HG03135 (cell line): ENCODE data around the gene AZI2.

Source experiments
- ATAC-seq: cut with Tn5 transposase; IDR thresholded peaks from one replicate; pipeline ENCODE4 v1.9.1; 2021; ENCODE audit warnings: mild to moderate bottlenecking, moderate library complexity; ENCODE audit not compliant: unreplicated experiment

AZI2 gene

GRCh38 chr3:28348629-28349468 is at the start of gene AZI2, which contains the start of gene ZCWPW2:
TSS of gene AZI2 (minus strand) at chr3:28348824. CDS start at chr3:28340617, 8,207 bp downstream.
TSS of gene ZCWPW2 (plus strand) at chr3:28348721. CDS start at chr3:28413069, 64,348 bp downstream.
- peak; percentile 89 for ATAC-seq

DNA sequence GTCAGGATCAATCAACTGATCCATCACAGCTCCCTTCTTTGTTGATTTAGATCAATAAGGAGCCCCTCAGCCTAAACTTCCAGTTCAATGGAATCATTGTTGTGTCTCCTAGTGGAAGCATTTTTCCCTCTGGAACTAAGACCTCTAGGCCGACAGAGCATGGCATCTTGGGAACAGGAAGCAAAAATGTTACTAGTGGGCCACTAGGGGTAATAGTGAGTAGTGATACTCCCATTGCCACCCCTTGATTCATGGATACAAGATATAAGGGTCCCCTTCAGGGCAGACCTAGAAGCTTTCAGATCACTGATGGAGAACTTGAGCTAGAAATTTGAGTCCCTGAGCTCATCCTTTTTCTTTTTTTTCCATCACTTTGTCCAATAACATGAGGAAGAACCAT is 40.4 kb upstream of the AZI2 start:
- ATAC-seq = no peak

DNA sequence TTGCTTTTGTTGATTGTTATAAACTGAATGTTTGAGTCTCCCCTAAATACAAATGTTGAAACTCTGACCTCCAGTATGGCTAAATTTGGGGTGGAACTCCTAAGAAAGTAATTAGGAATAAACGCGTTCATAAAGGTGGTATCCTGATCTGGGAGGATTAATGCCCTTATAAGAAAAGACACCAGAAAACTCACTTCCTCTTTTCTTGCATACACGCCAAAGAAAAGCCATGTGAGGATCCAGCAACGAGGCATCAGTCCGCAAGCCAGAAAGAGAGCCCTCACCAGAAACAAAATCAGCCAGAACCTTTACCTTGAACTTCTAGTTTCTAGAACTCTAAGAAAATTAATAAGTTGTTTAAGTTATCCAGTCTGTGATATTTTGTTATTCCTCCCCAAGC is 37.4 kb upstream of the AZI2 start:
- no peak for ATAC-seq

DNA sequence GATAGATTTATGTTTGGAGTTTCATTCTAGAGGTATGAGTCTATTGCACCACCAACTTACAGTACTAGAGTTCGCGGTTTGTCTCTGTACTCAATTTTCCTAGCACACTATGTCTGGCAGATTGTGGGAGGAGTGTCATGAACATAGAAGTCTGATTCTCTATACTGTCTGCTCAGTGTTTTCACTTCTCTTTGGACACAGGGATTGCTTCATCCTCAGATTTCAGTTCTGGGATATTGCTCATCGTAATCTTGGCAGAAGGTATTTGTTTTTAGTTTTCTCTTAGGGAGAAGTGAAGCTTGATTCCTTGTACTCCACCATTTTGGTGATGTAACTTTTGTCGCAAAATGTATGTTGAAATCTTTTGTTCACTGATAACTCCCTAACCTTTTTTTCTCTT is 27.8 kb upstream of the AZI2 start:
- ATAC-seq = no peak

DNA sequence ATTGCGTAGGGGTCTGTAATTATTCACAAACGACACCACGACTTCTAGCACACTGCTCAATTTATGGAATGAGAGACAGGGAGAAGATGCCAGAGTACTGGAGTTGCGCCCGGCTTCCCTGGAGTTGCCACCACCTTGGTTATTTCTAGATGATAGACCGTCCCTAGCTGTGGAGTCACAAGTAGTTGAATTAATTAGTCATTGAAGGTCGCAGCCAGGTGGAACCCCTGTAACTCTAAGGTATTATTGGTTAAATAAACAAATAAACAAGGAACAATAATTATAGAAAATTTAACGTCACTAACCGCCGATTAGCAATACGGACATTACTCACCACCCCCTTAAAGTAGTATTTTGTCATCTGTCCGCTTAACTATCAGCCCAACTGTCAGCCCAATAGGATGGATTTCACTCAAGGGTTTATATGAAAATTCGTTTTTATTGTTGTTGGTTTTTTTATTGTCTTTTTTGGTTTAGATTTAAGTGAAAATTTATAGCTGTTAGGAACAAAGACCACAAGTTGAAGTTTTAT is 911 bp upstream of the AZI2 start:
- ATAC-seq = no peak

- ATAC-seq = no peak
These were observed 377 bp downstream of the AZI2 start for GRCh38 chr3:28348265-28348628.

- no peak for ATAC-seq
These were observed 1.0 kb downstream of the AZI2 start for GRCh38 chr3:28347374-28348264.

DNA sequence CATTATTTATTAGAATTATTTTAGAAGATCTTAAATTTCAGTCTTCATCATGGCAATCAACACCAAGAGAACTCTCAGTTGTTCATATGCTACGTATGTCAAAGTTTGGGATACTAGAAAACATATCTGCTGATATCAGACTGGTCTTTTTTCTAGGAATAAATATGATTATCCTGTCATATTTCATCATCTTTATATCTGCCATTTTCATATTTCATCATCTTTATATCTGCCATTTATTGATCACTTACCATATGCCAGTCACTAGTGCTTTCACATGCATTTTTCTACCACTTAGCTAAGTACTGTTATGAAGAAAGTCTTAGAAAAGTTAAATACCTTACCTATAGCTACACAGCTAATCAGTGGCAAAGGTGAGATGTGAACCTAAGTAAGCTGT is 2.9 kb downstream of the AZI2 start:
- no peak for ATAC-seq

DNA sequence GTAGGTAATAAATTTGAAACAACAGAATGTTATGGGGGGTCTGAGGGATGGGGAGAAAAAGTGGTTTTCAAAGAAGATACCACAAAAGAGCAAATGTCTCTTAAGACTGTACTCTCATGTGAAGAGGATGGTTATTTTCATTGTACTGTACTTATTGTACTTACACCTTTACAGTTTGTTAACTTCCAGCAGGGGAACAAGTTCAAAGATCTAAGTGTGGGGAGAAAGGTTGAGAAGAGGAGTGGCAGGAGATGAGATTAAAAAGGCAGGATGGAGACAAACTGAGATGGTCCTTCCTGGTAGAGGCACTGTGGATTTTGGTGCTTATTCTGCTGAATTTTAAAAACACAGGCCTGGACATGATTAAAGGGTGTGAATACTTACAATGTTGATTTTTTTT is 5.5 kb downstream of the AZI2 start:
- no peak for ATAC-seq

- no peak for ATAC-seq
These were observed 11.4 kb downstream of the AZI2 start for GRCh38 chr3:28337230-28337629.

- no peak for ATAC-seq
These were observed 13.4 kb downstream of the AZI2 start for GRCh38 chr3:28335246-28335645.

DNA sequence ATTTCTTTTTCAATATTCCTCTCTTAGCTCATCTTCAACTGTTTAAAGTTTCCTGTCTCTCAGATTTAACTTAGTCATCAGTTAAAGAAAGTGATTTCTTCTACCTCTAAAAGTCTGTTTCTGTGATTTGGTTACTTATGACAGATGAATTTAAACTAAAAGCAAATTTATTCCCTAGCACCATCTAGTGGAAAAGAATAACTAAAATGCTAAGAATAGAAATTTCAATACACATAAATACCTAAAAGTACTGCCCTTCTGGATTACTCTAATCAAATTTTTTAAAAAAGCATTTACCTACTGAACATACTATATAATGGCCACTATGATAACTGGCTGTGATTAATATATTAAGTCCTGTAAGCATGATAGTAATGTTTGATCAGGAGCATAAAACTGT is 14.1 kb downstream of the AZI2 start:
- ATAC-seq = no peak

GRCh38 chr3:28328188-28329151 is 20.2 kb downstream of the AZI2 start:
- no peak for ATAC-seq

DNA sequence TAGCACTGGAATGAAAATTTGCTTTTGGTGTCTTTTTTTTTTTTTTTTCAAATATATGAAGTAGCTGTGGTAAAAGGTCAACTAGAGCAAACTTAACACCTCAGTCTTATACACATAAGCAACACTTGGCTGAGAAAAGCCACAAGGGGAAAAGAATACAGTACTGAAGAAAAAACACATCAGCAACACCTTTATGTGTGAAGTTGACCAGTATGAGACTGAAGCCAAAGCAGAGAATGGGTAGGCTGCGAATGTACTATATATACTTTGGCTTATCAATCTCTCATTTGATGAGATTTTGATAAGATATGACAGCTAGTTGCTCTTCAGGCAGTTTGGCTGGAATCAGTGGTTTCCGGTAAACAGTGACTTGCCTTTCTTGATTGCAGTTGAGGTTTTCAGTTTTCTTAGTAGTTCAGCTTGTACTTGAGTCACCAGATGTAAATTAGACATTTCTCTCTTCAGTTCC is 22.1 kb downstream of the AZI2 start:
- ATAC-seq = peak; percentile 57

GRCh38 chr3:28322464-28322863 is 26.2 kb downstream of the AZI2 start:
- ATAC-seq = no peak

GRCh38 chr3:28320981-28321380 is 27.6 kb downstream of the AZI2 start:
- no peak for ATAC-seq

DNA sequence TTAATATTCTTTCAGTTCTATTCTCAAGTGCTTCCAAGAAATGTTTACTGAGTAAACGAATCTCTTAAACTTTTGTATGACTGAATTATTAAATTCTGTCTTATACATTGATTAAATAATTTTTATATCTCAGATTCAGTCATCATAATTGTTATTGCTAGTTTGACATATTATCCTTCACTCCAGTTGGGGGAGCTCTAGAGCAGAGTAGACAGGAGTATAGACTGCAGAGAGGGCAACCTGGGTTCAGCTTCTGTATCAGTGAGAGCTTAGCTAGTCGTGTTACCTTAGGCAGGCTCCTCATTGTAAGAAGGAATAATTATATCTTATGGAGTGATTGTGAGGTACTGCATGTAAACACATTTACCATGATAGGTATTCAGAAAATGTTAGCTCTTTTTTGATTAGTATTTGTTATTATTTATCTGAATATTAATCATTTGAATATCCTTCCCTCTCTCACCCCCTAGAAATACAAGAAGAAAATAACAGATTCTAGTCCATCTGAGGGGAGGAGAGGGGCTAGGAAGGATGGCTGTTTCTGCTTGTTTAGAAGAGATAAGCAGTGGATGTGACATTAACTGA is 31.1 kb downstream of the AZI2 start:
- ATAC-seq = peak; percentile 87

DNA sequence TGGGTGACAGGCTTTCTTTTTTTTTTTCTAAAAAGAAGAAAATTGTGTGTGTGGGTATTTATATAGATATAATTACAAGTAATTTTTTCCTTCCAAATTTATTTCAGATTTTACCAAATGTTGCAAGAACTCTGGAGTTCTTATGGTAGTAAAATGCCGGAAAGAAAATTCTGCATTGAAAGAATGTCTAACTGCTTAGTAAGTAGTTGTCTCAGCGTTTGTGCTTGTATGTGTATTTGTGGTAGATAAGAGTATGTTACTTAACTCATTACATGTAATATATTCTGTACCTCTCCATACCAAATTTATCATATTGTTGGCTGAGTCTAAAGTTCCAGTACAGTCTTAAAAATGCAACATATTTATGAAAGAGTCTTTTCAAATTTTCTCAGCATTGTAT is 32.4 kb downstream of the AZI2 start:
- no peak for ATAC-seq

GRCh38 chr3:28315711-28316110 is 32.9 kb downstream of the AZI2 start:
- ATAC-seq = no peak

GRCh38 chr3:28308196-28308595 is 40.4 kb downstream of the AZI2 start:
- no peak for ATAC-seq
